Measurements from ENCODE around the gene SIK3.

SIK3 gene

DNA sequence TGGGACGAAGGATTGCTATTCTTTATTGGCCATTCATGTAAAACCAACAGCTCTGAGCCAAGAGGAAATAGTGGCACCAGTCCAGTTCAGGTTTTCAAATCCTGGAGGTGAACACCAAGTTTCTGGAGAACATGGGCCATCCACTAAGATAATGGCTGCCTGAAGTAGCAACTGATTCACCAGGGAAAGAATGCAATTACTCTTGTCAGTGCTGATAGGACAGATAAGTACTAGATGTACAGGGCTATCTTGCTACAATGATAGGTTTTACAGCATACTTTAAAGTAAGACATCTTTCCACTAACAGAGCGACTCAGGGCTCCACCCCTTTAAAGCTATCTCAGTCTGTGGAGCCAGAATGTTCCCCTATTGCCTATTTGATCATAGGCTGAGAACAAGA is 224.0 kb downstream of the SIK3 start:
- CTCF ChIA-PET: interaction anchor here (1.3 to 2.6 kb wide), 6 partner anchors 9 to 353 kb away, joined by 3 to 12 read pairs (median 4); partner anchors contain the start of gene APOA1
- no peak for TF ChIP-seq CTCF (IDR thresholded peaks at IDR 0.05; ENCODE audit: insufficient read depth, low read length, missing control alignments)
- DNase-seq (ENCODE audit: low read depth, low spot score): no peak
- no peak overlapping the region for H3K4me3 ChIP-seq (ENCODE audit: low read depth, low read length)
- POLR2A ChIA-PET: interaction anchor here (0.6 to 0.8 kb wide), 3 partner anchors 12 to 39 kb away, joined by 3 to 5 read pairs (median 4); no protein-coding TSS in a partner anchor

DNA sequence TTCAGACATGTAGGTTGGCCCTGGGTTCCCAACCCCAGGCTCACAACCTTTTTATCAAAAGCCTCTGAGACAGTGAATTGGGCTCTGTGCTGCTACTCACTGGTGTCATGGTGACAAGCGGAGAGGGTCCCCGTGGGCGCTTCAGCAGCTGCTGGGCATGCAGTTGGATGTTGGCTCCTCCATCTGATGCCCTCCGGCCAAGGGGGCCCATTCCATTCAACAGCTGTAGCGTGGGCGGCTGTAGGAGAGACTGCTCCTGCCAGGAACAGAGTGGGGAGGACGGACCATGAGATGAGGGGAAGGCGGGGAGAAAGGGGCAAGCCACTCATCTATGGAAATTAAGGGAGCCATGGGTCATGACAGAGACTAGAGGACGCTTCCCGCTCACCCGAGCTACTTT is 224.8 kb downstream of the SIK3 start:
- ChIA-PET POLR2A (no interaction called here), CTCF (interaction anchor here (0.9 to 5.1 kb wide), 8 partner anchors 7 to 354 kb away, joined by 3 to 41 read pairs (median 4); partner anchors contain the start of genes APOA1 and APOA5)
- no peak overlapping the region for H3K4me3 ChIP-seq (ENCODE audit: low read depth, low read length)
- TF ChIP-seq CTCF (IDR thresholded peaks at IDR 0.05; ENCODE audit: insufficient read depth, low read length, missing control alignments): no peak
- DNase-seq (ENCODE audit: low read depth, low spot score): no peak

DNA sequence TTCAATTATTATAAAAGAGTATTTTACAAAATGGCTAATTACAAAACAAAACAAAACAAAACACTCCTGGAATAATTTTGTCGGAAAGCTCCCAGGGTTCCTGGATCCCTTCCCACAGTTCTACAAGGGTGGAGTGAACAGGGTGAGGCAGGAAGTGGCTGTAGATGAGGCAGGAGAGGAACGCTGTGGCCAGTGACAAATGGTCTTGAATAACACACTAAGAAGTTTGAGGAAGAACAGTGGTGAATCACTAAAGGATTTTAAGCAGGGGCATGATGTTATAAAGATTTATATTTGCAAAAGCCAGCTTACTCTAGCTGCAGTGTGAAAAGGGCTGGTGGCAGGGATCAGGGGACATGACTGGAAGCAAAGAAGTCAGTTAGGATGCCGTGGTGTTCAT is 227.0 kb downstream of the SIK3 start:
- POLR2A ChIA-PET: interaction anchor here (1.0 to 1.2 kb wide), 3 partner anchors 17 to 227 kb away, joined by 4 read pairs; partner anchors contain the start of gene SIK3
- CTCF ChIA-PET: interaction anchor here (1.5 to 5.1 kb wide), 4 partner anchors 9 to 355 kb away, joined by 4 to 41 read pairs (median 9); no protein-coding TSS in a partner anchor
- DNase-seq (ENCODE audit: low read depth, low spot score): no peak
- no peak for TF ChIP-seq CTCF (IDR thresholded peaks at IDR 0.05; ENCODE audit: insufficient read depth, low read length, missing control alignments)
- H3K4me3 ChIP-seq (ENCODE audit: low read depth, low read length): no peak overlapping the region

DNA sequence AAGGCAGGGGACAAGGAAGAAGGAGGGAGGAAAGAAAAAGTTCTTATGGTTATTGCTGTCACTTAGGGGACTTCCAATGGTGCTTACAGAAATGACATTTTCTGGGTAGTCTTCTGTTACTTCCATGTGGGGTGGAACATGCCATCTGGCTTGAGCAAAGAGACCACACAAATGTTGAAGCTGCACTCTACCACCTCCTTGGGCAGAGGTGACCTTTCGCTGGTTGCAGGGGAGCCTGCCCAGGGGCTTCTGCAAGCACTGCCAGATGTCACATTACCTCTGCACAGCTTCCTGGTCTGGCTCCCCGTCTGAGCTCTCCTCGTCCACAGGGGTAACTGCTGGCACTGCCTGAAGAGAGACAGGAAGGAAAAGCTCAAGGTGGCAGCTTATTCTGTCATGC is 228.2 kb downstream of the SIK3 start:
- POLR2A ChIA-PET: no interaction called here
- TF ChIP-seq CTCF (IDR thresholded peaks at IDR 0.05; ENCODE audit: insufficient read depth, low read length, missing control alignments): no peak
- no peak overlapping the region for H3K4me3 ChIP-seq (ENCODE audit: low read depth, low read length)
- CTCF ChIA-PET: interaction anchor here (1.1 to 5.1 kb wide), 6 partner anchors 10 to 356 kb away, joined by 3 to 41 read pairs (median 4); no protein-coding TSS in a partner anchor
- no peak for DNase-seq (ENCODE audit: low read depth, low spot score)

DNA sequence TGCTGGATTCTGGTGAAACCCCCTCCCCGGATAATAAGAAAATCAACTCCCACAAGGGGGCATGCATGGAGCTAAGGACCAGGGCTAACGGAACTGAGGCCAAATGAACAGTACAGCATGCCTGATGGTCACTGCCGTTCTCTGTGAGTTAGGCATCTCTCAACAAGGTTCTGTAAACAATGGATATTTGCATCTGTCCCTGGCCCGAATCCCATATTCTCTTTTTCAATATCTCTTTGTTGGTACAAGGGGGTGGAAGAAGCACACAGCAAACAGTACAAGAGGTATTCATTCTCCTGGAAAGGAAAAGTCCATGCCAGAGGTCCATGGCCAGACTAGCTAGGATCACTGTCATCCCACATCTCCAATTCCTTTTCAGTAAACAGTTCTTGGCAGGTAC is 228.6 kb downstream of the SIK3 start:
- H3K4me3 ChIP-seq (ENCODE audit: low read depth, low read length): no peak overlapping the region
- no peak for DNase-seq (ENCODE audit: low read depth, low spot score)
- no peak for TF ChIP-seq CTCF (IDR thresholded peaks at IDR 0.05; ENCODE audit: insufficient read depth, low read length, missing control alignments)
- CTCF ChIA-PET: interaction anchor here (1.1 to 5.1 kb wide), 5 partner anchors 10 to 237 kb away, joined by 3 to 41 read pairs (median 3); no protein-coding TSS in a partner anchor
- POLR2A ChIA-PET: no interaction called here

GRCh38 chr11:116868066-116868465 is 230.2 kb downstream of the SIK3 start:
- DNase-seq (ENCODE audit: low read depth, low spot score): no peak
- no peak for TF ChIP-seq CTCF (IDR thresholded peaks at IDR 0.05; ENCODE audit: insufficient read depth, low read length, missing control alignments)
- POLR2A ChIA-PET: interaction anchor here (0.7 to 1.5 kb wide), 2 partner anchors 15 to 227 kb away, joined by 3 to 4 read pairs; no protein-coding TSS in a partner anchor
- CTCF ChIA-PET: interaction anchor here (2.1 to 8.0 kb wide), 3 partner anchors 12 to 77 kb away, joined by 9 to 55 read pairs (median 15); partner anchors contain the start of gene APOA5
- no peak overlapping the region for H3K4me3 ChIP-seq (ENCODE audit: low read depth, low read length)

Data from AG04449 (cell line).